Peyer's patch (tissue), 4 donors: ENCODE results near the gene TSHB. TPM values are rescaled to one million over a fixed set of nuclear protein-coding genes. Genes with fewer than 3 reads are reported as not detected.
"Not testable (repeated sequence)": the region's sequence is repeated elsewhere in the genome, so short reads cannot be mapped to it uniquely, and the experiment has no call there.

ENCODE experiments used
- DNase-seq, 3 donors: peaks; one replicate each; pipeline ENCODE4 v3.0.0-alpha.2; 2017 to 2019
- H3K27ac ChIP-seq, 4 donors: fragments of 200-600 bp; sonication (generic); one replicate each; pipeline ENCODE4 v1.5.1; 2016 to 2019
- H3K27me3 ChIP-seq, 2 donors: fragments of 200-600 bp; sonication (generic); one replicate each; pipeline ENCODE4 v1.5.1; 2019
- H3K36me3 ChIP-seq, 3 donors: fragments of 200-600 bp; sonication (generic); one replicate each; pipeline ENCODE4 v1.5.1; 2016 to 2019
- H3K4me1 ChIP-seq, 4 donors: fragments of 200-600 bp; sonication (generic); one replicate each; pipeline ENCODE4 v1.5.1; 2016 to 2019
- H3K4me3 ChIP-seq, 4 donors: fragments of 200-600 bp; sonication (generic); 1 replicate in 3 of 4; 2 replicates in 1 of 4; pipeline ENCODE4 v1.5.1; 2016 to 2019; ENCODE audit warnings: mild to moderate bottlenecking in 1 of 4
- H3K9me3 ChIP-seq, 4 donors: fragments of 200-600 bp; sonication (generic); one replicate each; pipeline ENCODE4 v1.5.1; 2016 to 2019; ENCODE audit warnings: mild to moderate bottlenecking in 1 of 4
- POLR2A ChIP-seq, 2 donors: fragments of 450-650 bp; IDR thresholded peaks; one replicate each; pipeline ENCODE4 v1.5.1; 2017; ENCODE audit warnings: antibody characterized with exemption in 2 of 2, mild to moderate bottlenecking in 2 of 2, moderate library complexity in 2 of 2
- total RNA-seq, 4 donors: library from RNA; depleted of rRNA; stranded (reverse); fragments of >200 nt; gene quantifications; one replicate each; pipeline ENCODE4 v1.1.0, GENCODE V29; 2016
- TF ChIP-seq, protein P1 (sequence below), 6 experiments: fragments of 450-650 bp in 4 of 6; fragments of 200-600 bp in 2 of 6; sonication (generic) in 1 of 6; IDR thresholded peaks; one replicate each; pipeline ENCODE4 v1.5.1; 2017 to 2019; ENCODE audit warnings: antibody characterized with exemption in 6 of 6, mild to moderate bottlenecking in 3 of 6, moderate library complexity in 1 of 6

The TSHB gene
- total RNA-seq, 4 donors from 2014 or later, result not detected

GRCh38 chr1:115006191-115006590, 23.4 kb upstream of the TSHB start:
- Histone ChIP-seq H3K4me1 (no peaks in the 10 kb centered on the region), H3K27me3 (no peaks in the 10 kb centered on the region), H3K36me3 (no peaks in the 10 kb centered on the region), H3K27ac (no peak overlapping the region), H3K9me3 (no peaks in the 10 kb centered on the region), H3K4me3 (no peak overlapping the region)
- TF ChIP-seq, protein P1, sequence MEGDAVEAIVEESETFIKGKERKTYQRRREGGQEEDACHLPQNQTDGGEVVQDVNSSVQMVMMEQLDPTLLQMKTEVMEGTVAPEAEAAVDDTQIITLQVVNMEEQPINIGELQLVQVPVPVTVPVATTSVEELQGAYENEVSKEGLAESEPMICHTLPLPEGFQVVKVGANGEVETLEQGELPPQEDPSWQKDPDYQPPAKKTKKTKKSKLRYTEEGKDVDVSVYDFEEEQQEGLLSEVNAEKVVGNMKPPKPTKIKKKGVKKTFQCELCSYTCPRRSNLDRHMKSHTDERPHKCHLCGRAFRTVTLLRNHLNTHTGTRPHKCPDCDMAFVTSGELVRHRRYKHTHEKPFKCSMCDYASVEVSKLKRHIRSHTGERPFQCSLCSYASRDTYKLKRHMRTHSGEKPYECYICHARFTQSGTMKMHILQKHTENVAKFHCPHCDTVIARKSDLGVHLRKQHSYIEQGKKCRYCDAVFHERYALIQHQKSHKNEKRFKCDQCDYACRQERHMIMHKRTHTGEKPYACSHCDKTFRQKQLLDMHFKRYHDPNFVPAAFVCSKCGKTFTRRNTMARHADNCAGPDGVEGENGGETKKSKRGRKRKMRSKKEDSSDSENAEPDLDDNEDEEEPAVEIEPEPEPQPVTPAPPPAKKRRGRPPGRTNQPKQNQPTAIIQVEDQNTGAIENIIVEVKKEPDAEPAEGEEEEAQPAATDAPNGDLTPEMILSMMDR (IDR thresholded peaks at IDR 0.05), result no peak
- no peak for TF ChIP-seq POLR2A (IDR thresholded peaks at IDR 0.05)
- no peak for DNase-seq

- no peak overlapping the region for H3K4me3 ChIP-seq
- no peak for TF ChIP-seq POLR2A (IDR thresholded peaks at IDR 0.05)
- TF ChIP-seq, protein P1 (IDR thresholded peaks at IDR 0.05), result no peak
- no peaks in the 10 kb centered on the region for H3K4me1 ChIP-seq
- H3K27ac ChIP-seq, result no peak overlapping the region
- H3K27me3 ChIP-seq, result no peaks in the 10 kb centered on the region
- no peaks in the 10 kb centered on the region for H3K9me3 ChIP-seq
- no peak for DNase-seq
- H3K36me3 ChIP-seq, result no peaks in the 10 kb centered on the region
Observed at GRCh38 chr1:115012006-115012405, 17.6 kb upstream of the TSHB start.

DNA sequence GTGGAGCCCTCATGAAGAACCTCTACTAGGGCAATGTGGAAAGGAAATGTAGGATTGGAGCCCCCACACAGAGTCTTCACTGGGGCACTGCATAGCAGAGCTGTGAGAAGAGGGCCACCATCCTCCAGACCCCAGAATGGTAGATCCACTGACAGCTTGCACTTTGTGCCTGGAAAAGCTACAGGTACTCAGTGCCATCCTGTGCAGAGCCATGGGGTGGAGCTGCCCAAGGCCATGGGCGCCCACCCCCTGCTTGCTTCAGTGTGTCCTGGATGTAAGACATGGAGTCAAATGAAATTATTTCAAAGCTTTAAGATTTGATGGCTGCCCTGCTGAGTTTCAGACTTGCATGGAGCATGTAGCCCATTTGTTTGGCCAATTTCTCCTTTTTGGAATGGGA, 17.2 kb upstream of the TSHB start:
- Histone ChIP-seq H3K27ac (no peak overlapping the region), H3K9me3 (no peaks in the 10 kb centered on the region), H3K27me3 (no peaks in the 10 kb centered on the region), H3K36me3 (no peaks in the 10 kb centered on the region), H3K4me3 (no peak overlapping the region), H3K4me1 (no peaks in the 10 kb centered on the region)
- TF ChIP-seq, protein P1 (IDR thresholded peaks at IDR 0.05), result no peak
- TF ChIP-seq POLR2A (IDR thresholded peaks at IDR 0.05), result no peak
- DNase-seq, result no peak

GRCh38 chr1:115013792-115014191, 15.8 kb upstream of the TSHB start:
- TF ChIP-seq, protein P1 (IDR thresholded peaks at IDR 0.05), result no peak
- no peak for TF ChIP-seq POLR2A (IDR thresholded peaks at IDR 0.05)
- H3K9me3 ChIP-seq, result no peaks in the 10 kb centered on the region

DNA sequence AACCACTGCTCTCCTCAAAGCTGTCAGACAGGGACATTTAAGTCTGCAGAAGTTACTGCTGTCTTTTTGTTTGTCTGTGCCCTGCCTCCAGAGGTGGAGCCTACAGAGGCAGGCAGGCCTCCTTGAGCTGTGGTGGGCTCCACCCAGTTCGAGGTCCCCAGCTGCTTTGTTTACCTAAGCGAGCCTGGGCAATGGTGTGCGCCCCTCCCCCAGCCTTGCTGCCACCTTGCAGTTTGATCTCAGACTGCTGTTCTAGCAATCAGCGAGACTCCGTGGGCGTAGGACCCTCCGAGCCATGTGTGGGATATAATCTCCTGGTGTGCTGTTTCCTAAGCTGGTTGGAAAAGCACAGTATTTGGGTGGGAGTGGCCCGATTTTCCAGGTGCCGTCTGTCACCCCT, 10.1 kb upstream of the TSHB start:
- H3K36me3 ChIP-seq, H3K27me3 ChIP-seq, H3K9me3 ChIP-seq, H3K27ac ChIP-seq, DNase-seq, H3K4me3 ChIP-seq, H3K4me1 ChIP-seq: not testable (repeated sequence)

More at GRCh38 chr1:115013792-115014191, 15.8 kb upstream of the TSHB start:
- Histone ChIP-seq H3K27me3 (no peaks in the 10 kb centered on the region), H3K27ac (no peak overlapping the region), H3K4me3 (no peak overlapping the region), H3K36me3 (no peaks in the 10 kb centered on the region), H3K4me1 (no peaks in the 10 kb centered on the region)
- DNase-seq, result no peak

GRCh38 chr1:115021145-115021544, 8.5 kb upstream of the TSHB start:
- H3K27ac ChIP-seq, result no peak overlapping the region
- H3K36me3 ChIP-seq, result no peaks in the 10 kb centered on the region
- H3K9me3 ChIP-seq, result no peaks in the 10 kb centered on the region
- H3K27me3 ChIP-seq, result no peaks in the 10 kb centered on the region
- TF ChIP-seq, protein P1 (IDR thresholded peaks at IDR 0.05), result no peak
- TF ChIP-seq POLR2A (IDR thresholded peaks at IDR 0.05), result no peak
- H3K4me3 ChIP-seq, result no peak overlapping the region
- H3K4me1 ChIP-seq, result no peaks in the 10 kb centered on the region
- no peak for DNase-seq
